WERI-Rb-1 (cell line): ENCODE results near the gene NXPE4.

Experiments used
- DNase-seq: peaks from one replicate; pipeline ENCODE4 v3.0.0-alpha.2; 2020
- H3K27ac ChIP-seq: fragments of 250-450 bp; sonication (Bioruptor Pico); 2 replicates; pipeline ENCODE4 v1.5.1; 2020; ENCODE audit warnings: mild to moderate bottlenecking, moderate library complexity
- H3K27me3 ChIP-seq: fragments of 250-450 bp; sonication (Bioruptor Pico); 2 replicates; pipeline ENCODE4 v1.5.1; 2021; ENCODE audit warnings: mild to moderate bottlenecking, low read depth, moderate library complexity; ENCODE audit not compliant: insufficient read depth, severe bottlenecking
- H3K36me3 ChIP-seq: fragments of 250-450 bp; sonication (Bioruptor Pico); 2 replicates; pipeline ENCODE4 v1.5.1; 2020; ENCODE audit warnings: mild to moderate bottlenecking, moderate library complexity
- H3K4me3 ChIP-seq: 2 replicates; pipeline ENCODE4 v1.5.1; 2011; ENCODE audit warnings: low read depth, mild to moderate bottlenecking, control low read depth, low read length
- H3K9me3 ChIP-seq: fragments of 250-450 bp; sonication (Bioruptor Pico); 2 replicates; pipeline ENCODE4 v1.5.1; 2021; ENCODE audit warnings: mild to moderate bottlenecking, moderate library complexity; ENCODE audit not compliant: severe bottlenecking
- CTCF ChIP-seq: IDR thresholded peaks from 2 replicates; pipeline ENCODE4 v1.5.1; 2011; ENCODE audit warnings: low read depth, mild to moderate bottlenecking, control low read depth, inconsistent platforms, low read length

NXPE4 gene

GRCh38 chr11:114571712-114572111 is 23.9 kb downstream of the NXPE4 start:
- H3K9me3 ChIP-seq: no peaks in the 10 kb centered on the region
- H3K36me3 ChIP-seq: no peaks in the 10 kb centered on the region
- DNase-seq: no peak
- no peak overlapping the region for H3K4me3 ChIP-seq
- no peak overlapping the region for H3K27ac ChIP-seq
- H3K27me3 ChIP-seq: no peaks in the 10 kb centered on the region
- no peak for TF ChIP-seq CTCF

GRCh38 chr11:114569801-114570200 is 25.8 kb downstream of the NXPE4 start:
- no peaks in the 10 kb centered on the region for H3K9me3 ChIP-seq
- no peak for TF ChIP-seq CTCF
- no peaks in the 10 kb centered on the region for H3K36me3 ChIP-seq

GRCh38 chr11:114566276-114566675 is 29.3 kb downstream of the NXPE4 start:
- Histone ChIP-seq H3K9me3 (no peaks in the 10 kb centered on the region), H3K27ac (no peak overlapping the region), H3K4me3 (no peak overlapping the region), H3K36me3 (no peaks in the 10 kb centered on the region), H3K27me3 (no peaks in the 10 kb centered on the region)
- no peak for DNase-seq
- TF ChIP-seq CTCF: no peak

More at GRCh38 chr11:114569801-114570200, 25.8 kb downstream of the NXPE4 start:
- Histone ChIP-seq H3K27ac (no peak overlapping the region), H3K27me3 (no peaks in the 10 kb centered on the region), H3K4me3 (no peak overlapping the region)
- no peak for DNase-seq

- DNase-seq: no peak
- H3K4me3 ChIP-seq: no peak overlapping the region
- H3K36me3 ChIP-seq: no peaks in the 10 kb centered on the region
- H3K27ac ChIP-seq: no peak overlapping the region
- TF ChIP-seq CTCF: no peak
- no peaks in the 10 kb centered on the region for H3K9me3 ChIP-seq
- no peaks in the 10 kb centered on the region for H3K27me3 ChIP-seq
Observed at GRCh38 chr11:114564831-114565230, 30.8 kb downstream of the NXPE4 start.

GRCh38 chr11:114563077-114563476 is 32.5 kb downstream of the NXPE4 start:
- TF ChIP-seq CTCF: no peak
- no peak overlapping the region for H3K27ac ChIP-seq
- no peak overlapping the region for H3K4me3 ChIP-seq
- no peaks in the 10 kb centered on the region for H3K9me3 ChIP-seq
- no peaks in the 10 kb centered on the region for H3K27me3 ChIP-seq
- DNase-seq: no peak
- H3K36me3 ChIP-seq: no peaks in the 10 kb centered on the region

GRCh38 chr11:114562166-114562916 is 33.2 kb downstream of the NXPE4 start:
- DNase-seq: no peak
- TF ChIP-seq CTCF: no peak
- H3K9me3 ChIP-seq: no peaks in the 10 kb centered on the region

More at GRCh38 chr11:114562166-114562916, 33.2 kb downstream of the NXPE4 start:
- Histone ChIP-seq H3K4me3 (no peak overlapping the region), H3K27me3 (no peaks in the 10 kb centered on the region), H3K36me3 (no peaks in the 10 kb centered on the region), H3K27ac (no peak overlapping the region)
